Measurements from ENCODE around the gene IL18R1.
A peak's percentile ranks its signal among the peaks of the same experiment; 100 is the strongest.

Gene IL18R1

GRCh38 chr2:102387763-102388546 lies 32.4 kb downstream of the IL18R1 start:
- DNase-seq (ENCODE audit: low spot score), result no peak

- no peak for DNase-seq (ENCODE audit: low spot score)
These were observed 36.0 kb downstream of the IL18R1 start for GRCh38 chr2:102391565-102391964.

- DNase-seq (ENCODE audit: low spot score), result no peak
These were observed 36.5 kb downstream of the IL18R1 start for GRCh38 chr2:102392096-102392495.

- no peak for DNase-seq (ENCODE audit: low spot score)
These were observed 37.3 kb downstream of the IL18R1 start for GRCh38 chr2:102392942-102393341.

GRCh38 chr2:102396012-102396411 lies 40.4 kb downstream of the IL18R1 start:
- no peak for DNase-seq (ENCODE audit: low spot score)

GRCh38 chr2:102397209-102397608 lies 41.6 kb downstream of the IL18R1 start:
- DNase-seq (ENCODE audit: low spot score), result no peak

- DNase-seq (ENCODE audit: low spot score), result no peak
These were observed 44.0 kb downstream of the IL18R1 start for GRCh38 chr2:102399499-102400141.

GRCh38 chr2:102401456-102401855 lies 45.9 kb downstream of the IL18R1 start:
- DNase-seq (ENCODE audit: low spot score), result no peak

- DNase-seq (ENCODE audit: low spot score), result no peak
These were observed 46.3 kb downstream of the IL18R1 start for GRCh38 chr2:102401865-102402264.

GRCh38 chr2:102410952-102411351 lies 55.4 kb downstream of the IL18R1 start:
- no peak for DNase-seq (ENCODE audit: low spot score)

GRCh38 chr2:102412199-102412598 lies 56.6 kb downstream of the IL18R1 start:
- no peak for DNase-seq (ENCODE audit: low spot score)

GRCh38 chr2:102417946-102418345 lies 62.4 kb downstream of the IL18R1 start:
- no peak for DNase-seq (ENCODE audit: low spot score)

- DNase-seq (ENCODE audit: low spot score), result no peak
These were observed 62.9 kb downstream of the IL18R1 start for GRCh38 chr2:102418421-102418961.

GRCh38 chr2:102420290-102420689 lies 64.7 kb downstream of the IL18R1 start:
- DNase-seq (ENCODE audit: low spot score), result no peak

- DNase-seq (ENCODE audit: low spot score), result no peak
These were observed 66.5 kb downstream of the IL18R1 start for GRCh38 chr2:102421890-102422759.

- DNase-seq (ENCODE audit: low spot score), result no peak
These were observed 67.3 kb downstream of the IL18R1 start, which contains the start of gene IL18RAP for GRCh38 chr2:102422910-102423309. TSS of gene IL18RAP (plus strand) at chr2:102423160. CDS start at chr2:102423278, 118 bp downstream.

GRCh38 chr2:102423368-102423767 lies 67.8 kb downstream of the IL18R1 start:
- DNase-seq (ENCODE audit: low spot score), result no peak

- DNase-seq (ENCODE audit: low spot score), result peak; percentile 19
These were observed 69.2 kb downstream of the IL18R1 start for GRCh38 chr2:102424754-102425153.

GRCh38 chr2:102425441-102426132 lies 70.0 kb downstream of the IL18R1 start:
- no peak for DNase-seq (ENCODE audit: low spot score)

GRCh38 chr2:102427249-102427648 lies 71.7 kb downstream of the IL18R1 start:
- no peak for DNase-seq (ENCODE audit: low spot score)

GRCh38 chr2:102428573-102428972 lies 73.0 kb downstream of the IL18R1 start:
- no peak for DNase-seq (ENCODE audit: low spot score)

GRCh38 chr2:102432386-102432785 lies 76.8 kb downstream of the IL18R1 start:
- no peak for DNase-seq (ENCODE audit: low spot score)

Measured in germinal center (tissue), 1 donor.